Caco-2 (cell line): ENCODE measurements around the gene TRIM59. TPM values are rescaled to one million over a fixed set of nuclear protein-coding genes. Genes with fewer than 3 reads are reported as not detected.

Experiments
- BruUV-seq: library from RNA; stranded (reverse); fragments of 400-500 nt; replicated peaks from 2 replicates; lab custom pipeline; 2021; lab: Mats Ljungman, UMichigan
- CTCF ChIA-PET: fragments of 300-600 bp; sonication (Branson Sonifier 250); formaldehyde crosslinking; loops from one replicate; lab custom pipeline; 2022; ENCODE audit warnings: antibody characterized with exemption; lab: Charles Lee
- POLR2A ChIA-PET: fragments of 300-600 bp; sonication (Branson Sonifier 250); formaldehyde crosslinking; loops from one replicate; lab custom pipeline; 2022; ENCODE audit warnings: antibody characterized with exemption; lab: Charles Lee
- DNase-seq, 2 experiments: peaks; one replicate each; pipeline versions ENCODE4 v3.0.0 to v3.0.0-alpha.2; 2020 to 2022
- H3K27me3 ChIP-seq: replicated peaks from 2 replicates; pipeline ENCODE4 v1.6.0; 2011; ENCODE audit warnings: low read length; ENCODE audit not compliant: control insufficient read depth, insufficient read depth
- H3K36me3 ChIP-seq: 2 replicates; pipeline ENCODE4 v1.5.1; 2011; ENCODE audit warnings: low read length; ENCODE audit not compliant: control insufficient read depth, insufficient read depth
- H3K4me1 ChIP-seq: fragments of 250-450 bp; sonication (Bioruptor Pico); 2 replicates; pipeline ENCODE4 v1.5.1; 2020; ENCODE audit warnings: mild to moderate bottlenecking
- H3K4me3 ChIP-seq: 2 replicates; pipeline ENCODE4 v1.5.1; 2011; ENCODE audit warnings: low read depth, mild to moderate bottlenecking, control low read depth, low read length
- H3K9me3 ChIP-seq: fragments of 250-450 bp; sonication (Bioruptor Pico); 2 replicates; pipeline ENCODE4 v1.5.1; 2020; ENCODE audit warnings: mild to moderate bottlenecking, moderate library complexity
- H3K27ac Mint-ChIP-seq: one replicate; pipeline ENCODE4 v1.8.0; 2022; ENCODE audit warnings: mixed read lengths; ENCODE audit not compliant: unreplicated experiment
- H3K27me3 Mint-ChIP-seq: one replicate; pipeline ENCODE4 v1.8.0; 2022; ENCODE audit warnings: mixed read lengths; ENCODE audit not compliant: insufficient read depth, unreplicated experiment
- H3K36me3 Mint-ChIP-seq: one replicate; pipeline ENCODE4 v1.8.0; 2022; ENCODE audit warnings: mild to moderate bottlenecking, mixed read lengths; ENCODE audit not compliant: insufficient read depth, unreplicated experiment
- H3K4me1 Mint-ChIP-seq: one replicate; pipeline ENCODE4 v1.8.0; 2022; ENCODE audit warnings: low read depth, mixed read lengths; ENCODE audit not compliant: unreplicated experiment
- H3K4me3 Mint-ChIP-seq: one replicate; pipeline ENCODE4 v1.8.0; 2022; ENCODE audit warnings: mild to moderate bottlenecking, moderate library complexity, mixed read lengths; ENCODE audit not compliant: unreplicated experiment
- H3K9me3 Mint-ChIP-seq: one replicate; pipeline ENCODE4 v1.8.0; 2022; ENCODE audit warnings: mixed read lengths; ENCODE audit not compliant: unreplicated experiment
- CTCF ChIP-seq, 2 experiments: fragments of 200-600 bp in 1 of 2; IDR thresholded peaks; 1 replicate in 1 of 2; 2 replicates in 1 of 2; pipeline versions ENCODE4 v1.5.1 to v1.8.0; 2011 to 2022; ENCODE audit warnings: antibody characterized with exemption in 1 of 2, control low read depth in 1 of 2, inconsistent platforms in 1 of 2, low read depth in 1 of 2, low read length in 1 of 2, mild to moderate bottlenecking in 1 of 2, moderate library complexity in 1 of 2; ENCODE audit not compliant: insufficient read depth in 1 of 2, severe bottlenecking in 1 of 2, unreplicated experiment in 1 of 2
- intact Hi-C: fragments of 100-400 bp; cut with micrococcal nuclease; formaldehyde crosslinking; loops from one replicate; pipeline ENCODE4 v1.10.0; 2022; ENCODE audit not compliant: unreplicated experiment
- total RNA-seq: library from RNA; stranded (reverse); gene quantifications from 2 replicates; pipeline ENCODE4 v1.2.3, GENCODE V29; 2022

TRIM59 gene
- total RNA-seq, 1 experiment from 2014 or later: 4.5 TPM

GRCh38 chr3:160400030-160400701 lies 49.4 kb downstream of the TRIM59 start:
- CTCF ChIA-PET: no interaction called here
- Mint-ChIP-seq H3K27ac (peak overlapping the region; percentile 99), H3K9me3 (no peaks in the 10 kb centered on the region), H3K4me3 (peak overlapping the region; percentile 97), H3K4me1 (peaks cover 6% of the 10 kb centered on the region), H3K27me3 (no peaks in the 10 kb centered on the region), H3K36me3 (peaks cover 50% of the 10 kb centered on the region)
- TF ChIP-seq CTCF (IDR thresholded peaks at IDR 0.05; ENCODE audit: insufficient read depth in 1 of 2, low read depth in 1 of 2, low read length in 1 of 2, severe bottlenecking in 1 of 2, unreplicated experiment in 1 of 2): no peak
- Histone ChIP-seq H3K4me3 (peak overlapping the region; percentile 96), H3K9me3 (no peaks in the 10 kb centered on the region), H3K27me3 (no peaks in the 10 kb centered on the region), H3K4me1 (peaks cover 10% of the 10 kb centered on the region), H3K36me3 (no peaks in the 10 kb centered on the region)
- intact Hi-C loops: no loop called here
- DNase-seq: peak; percentile 46 to 48
- POLR2A ChIA-PET: interaction anchor here (0.6 to 0.8 kb wide), 6 partner anchors 8 to 175 kb away, joined by 3 to 12 read pairs (median 4); partner anchors contain the start of genes C3orf80, KPNA4 and TRIM59
- no TSS peak for BruUV-seq

- peaks cover 10% of the 10 kb centered on the region for H3K4me1 ChIP-seq
Observed at GRCh38 chr3:160399125-160400029, 50.2 kb downstream of the TRIM59 start, which contains the start of the genes IFT80 and SMC4. IFT80 (minus strand) TSS chr3:160399225; CDS start chr3:160384600, 14,625 bp downstream. SMC4 (plus strand) TSS chr3:160399650; CDS start chr3:160400827, 1,177 bp downstream.

More at GRCh38 chr3:160399125-160400029, 50.2 kb downstream of the TRIM59 start, which contains the start of the genes IFT80 and SMC4:
- peaks cover 43% of the 10 kb centered on the region for H3K36me3 Mint-ChIP-seq
- intact Hi-C loops: loop anchor here (2.0 kb wide), 1 partner anchor 175 kb away; the partner anchor contains the start of gene C3orf80
- H3K4me1 Mint-ChIP-seq: peaks cover 6% of the 10 kb centered on the region
- Histone ChIP-seq H3K4me3 (peak within 1 kb of the TSS; percentile 96), H3K9me3 (no peaks in the 10 kb centered on the region), H3K36me3 (no peaks in the 10 kb centered on the region), H3K27me3 (no peaks in the 10 kb centered on the region)
- POLR2A ChIA-PET: interaction anchor here (0.6 to 0.8 kb wide), 6 partner anchors 9 to 174 kb away, joined by 3 to 12 read pairs (median 4); partner anchors contain the start of genes C3orf80, KPNA4 and TRIM59
- no peaks in the 10 kb centered on the region for H3K9me3 Mint-ChIP-seq
- DNase-seq: peak; percentile 95 to 96
- TF ChIP-seq CTCF (IDR thresholded peaks at IDR 0.05; ENCODE audit: insufficient read depth in 1 of 2, low read depth in 1 of 2, low read length in 1 of 2, severe bottlenecking in 1 of 2, unreplicated experiment in 1 of 2): no peak
- CTCF ChIA-PET: no interaction called here
- BruUV-seq: TSS peak; percentile 41
- no peaks in the 10 kb centered on the region for H3K27me3 Mint-ChIP-seq
- peak within 1 kb of the TSS; percentile 97 for H3K4me3 Mint-ChIP-seq
- H3K27ac Mint-ChIP-seq: peak within 1 kb of the TSS; percentile 99
